Adipocyte (in vitro differentiated cells): ENCODE results near the gene PNCK.

Experiments
- DNase-seq: peaks from one replicate; pipeline ENCODE4 v3.0.0-alpha.2; 2015; ENCODE audit warnings: low read depth
- H3K27me3 ChIP-seq: replicated peaks from 2 replicates; pipeline ENCODE4 v1.7.0; 2013; ENCODE audit warnings: mild to moderate bottlenecking, low read length, moderate library complexity; ENCODE audit not compliant: control insufficient read depth, insufficient read depth
- H3K36me3 ChIP-seq: 2 replicates; pipeline ENCODE4 v1.7.0; 2013; ENCODE audit warnings: low read length, mild to moderate bottlenecking, moderate library complexity; ENCODE audit not compliant: control insufficient read depth, insufficient read depth, severe bottlenecking
- H3K4me1 ChIP-seq: 2 replicates; pipeline ENCODE4 v1.7.0; 2013; ENCODE audit warnings: mild to moderate bottlenecking, low read length, moderate library complexity; ENCODE audit not compliant: control insufficient read depth, insufficient read depth
- H3K4me3 ChIP-seq: 2 replicates; pipeline ENCODE4 v1.7.0; 2013; ENCODE audit warnings: mild to moderate bottlenecking, low read length, moderate library complexity
- H3K9ac ChIP-seq: 2 replicates; pipeline ENCODE4 v1.7.0; 2013; ENCODE audit warnings: mild to moderate bottlenecking, low read length, moderate library complexity
- H3K9me3 ChIP-seq: 2 replicates; pipeline ENCODE4 v1.7.0; 2013; ENCODE audit warnings: mild to moderate bottlenecking, low read length, moderate library complexity; ENCODE audit not compliant: control insufficient read depth

PNCK gene

GRCh38 chrX:153642051-153642654 lies 31.5 kb downstream of the PNCK start:
- no peaks in the 10 kb centered on the region for H3K36me3 ChIP-seq
- peaks cover 45% of the 10 kb centered on the region for H3K27me3 ChIP-seq
- no peak overlapping the region for H3K9ac ChIP-seq
- no peak overlapping the region for H3K4me3 ChIP-seq
- peak; percentile 21 for DNase-seq
- peaks cover 3% of the 10 kb centered on the region for H3K4me1 ChIP-seq
- H3K9me3 ChIP-seq: no peaks in the 10 kb centered on the region

GRCh38 chrX:153641627-153642026 lies 32.0 kb downstream of the PNCK start:
- H3K27me3 ChIP-seq: peaks cover 44% of the 10 kb centered on the region
- no peaks in the 10 kb centered on the region for H3K9me3 ChIP-seq
- peaks cover 3% of the 10 kb centered on the region for H3K4me1 ChIP-seq
- no peak overlapping the region for H3K9ac ChIP-seq
- H3K4me3 ChIP-seq: no peak overlapping the region
- DNase-seq: no peak
- no peaks in the 10 kb centered on the region for H3K36me3 ChIP-seq

- H3K36me3 ChIP-seq: no peaks in the 10 kb centered on the region
- peaks cover 43% of the 10 kb centered on the region for H3K27me3 ChIP-seq
- no peak overlapping the region for H3K9ac ChIP-seq
- peaks cover 3% of the 10 kb centered on the region for H3K4me1 ChIP-seq
- H3K9me3 ChIP-seq: no peaks in the 10 kb centered on the region
- no peak overlapping the region for H3K4me3 ChIP-seq
- no peak for DNase-seq
Measured at GRCh38 chrX:153640736-153641575, 32.7 kb downstream of the PNCK start.

GRCh38 chrX:153640045-153640686 lies 33.4 kb downstream of the PNCK start:
- Histone ChIP-seq H3K9ac (no peak overlapping the region), H3K27me3 (peaks cover 39% of the 10 kb centered on the region)
- DNase-seq: no peak

GRCh38 chrX:153639177-153640044 lies 34.2 kb downstream of the PNCK start:
- no peak for DNase-seq

More at GRCh38 chrX:153640045-153640686, 33.4 kb downstream of the PNCK start:
- Histone ChIP-seq H3K9me3 (no peaks in the 10 kb centered on the region), H3K4me1 (peaks cover 3% of the 10 kb centered on the region), H3K4me3 (no peak overlapping the region), H3K36me3 (no peaks in the 10 kb centered on the region)

GRCh38 chrX:153638436-153639176 lies 35.0 kb downstream of the PNCK start:
- no peaks in the 10 kb centered on the region for H3K9me3 ChIP-seq
- H3K27me3 ChIP-seq: peaks cover 44% of the 10 kb centered on the region
- H3K4me3 ChIP-seq: no peak overlapping the region
- DNase-seq: no peak
- H3K36me3 ChIP-seq: no peaks in the 10 kb centered on the region
- no peak overlapping the region for H3K9ac ChIP-seq
- H3K4me1 ChIP-seq: peaks cover 1% of the 10 kb centered on the region

More at GRCh38 chrX:153639177-153640044, 34.2 kb downstream of the PNCK start:
- H3K9ac ChIP-seq: no peak overlapping the region
- no peaks in the 10 kb centered on the region for H3K36me3 ChIP-seq
- no peak overlapping the region for H3K4me3 ChIP-seq
- peaks cover 3% of the 10 kb centered on the region for H3K4me1 ChIP-seq
- H3K9me3 ChIP-seq: no peaks in the 10 kb centered on the region
- peaks cover 39% of the 10 kb centered on the region for H3K27me3 ChIP-seq

GRCh38 chrX:153638041-153638371 lies 35.6 kb downstream of the PNCK start:
- Histone ChIP-seq H3K9ac (no peak overlapping the region), H3K9me3 (no peaks in the 10 kb centered on the region), H3K4me3 (no peak overlapping the region), H3K36me3 (no peaks in the 10 kb centered on the region), H3K27me3 (peaks cover 41% of the 10 kb centered on the region), H3K4me1 (no peaks in the 10 kb centered on the region)
- DNase-seq: no peak

GRCh38 chrX:153637121-153638040 lies 36.2 kb downstream of the PNCK start:
- H3K4me1 ChIP-seq: no peaks in the 10 kb centered on the region
- DNase-seq: no peak
- H3K9me3 ChIP-seq: no peaks in the 10 kb centered on the region
- no peak overlapping the region for H3K9ac ChIP-seq
- no peaks in the 10 kb centered on the region for H3K36me3 ChIP-seq
- H3K4me3 ChIP-seq: no peak overlapping the region
- peaks cover 37% of the 10 kb centered on the region for H3K27me3 ChIP-seq

GRCh38 chrX:153636716-153637115 lies 36.9 kb downstream of the PNCK start:
- no peak for DNase-seq
- Histone ChIP-seq H3K4me1 (no peaks in the 10 kb centered on the region), H3K27me3 (peaks cover 39% of the 10 kb centered on the region), H3K9me3 (peaks cover 3% of the 10 kb centered on the region), H3K4me3 (no peak overlapping the region), H3K36me3 (no peaks in the 10 kb centered on the region), H3K9ac (no peak overlapping the region)
